ENCODE measurements around the gene PHF21B.

The PHF21B gene

DNA sequence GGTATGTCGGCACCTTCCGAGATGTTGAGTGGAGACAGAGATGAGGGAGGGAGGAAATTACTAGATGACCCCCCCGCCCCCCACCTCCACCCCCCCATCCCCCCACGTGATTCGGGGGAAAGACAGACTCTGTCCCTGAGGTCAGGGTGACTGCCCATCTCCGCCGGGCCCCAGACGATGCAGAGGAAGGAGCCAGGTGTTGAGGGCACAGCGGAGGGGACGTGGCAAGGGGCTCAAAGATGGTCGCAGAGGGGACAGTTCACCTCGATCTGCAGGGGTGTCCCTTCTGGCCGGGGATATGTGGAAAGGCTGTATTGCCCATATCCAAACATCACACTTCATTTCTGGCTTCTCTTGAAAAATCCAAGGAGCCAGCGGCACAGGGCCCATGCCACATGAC lies 14.1 kb downstream of the PHF21B start:
- no peak overlapping the region for H3K27ac ChIP-seq
- TF ChIP-seq, protein P1, sequence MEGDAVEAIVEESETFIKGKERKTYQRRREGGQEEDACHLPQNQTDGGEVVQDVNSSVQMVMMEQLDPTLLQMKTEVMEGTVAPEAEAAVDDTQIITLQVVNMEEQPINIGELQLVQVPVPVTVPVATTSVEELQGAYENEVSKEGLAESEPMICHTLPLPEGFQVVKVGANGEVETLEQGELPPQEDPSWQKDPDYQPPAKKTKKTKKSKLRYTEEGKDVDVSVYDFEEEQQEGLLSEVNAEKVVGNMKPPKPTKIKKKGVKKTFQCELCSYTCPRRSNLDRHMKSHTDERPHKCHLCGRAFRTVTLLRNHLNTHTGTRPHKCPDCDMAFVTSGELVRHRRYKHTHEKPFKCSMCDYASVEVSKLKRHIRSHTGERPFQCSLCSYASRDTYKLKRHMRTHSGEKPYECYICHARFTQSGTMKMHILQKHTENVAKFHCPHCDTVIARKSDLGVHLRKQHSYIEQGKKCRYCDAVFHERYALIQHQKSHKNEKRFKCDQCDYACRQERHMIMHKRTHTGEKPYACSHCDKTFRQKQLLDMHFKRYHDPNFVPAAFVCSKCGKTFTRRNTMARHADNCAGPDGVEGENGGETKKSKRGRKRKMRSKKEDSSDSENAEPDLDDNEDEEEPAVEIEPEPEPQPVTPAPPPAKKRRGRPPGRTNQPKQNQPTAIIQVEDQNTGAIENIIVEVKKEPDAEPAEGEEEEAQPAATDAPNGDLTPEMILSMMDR (conservative IDR thresholded peaks at IDR 0.05; ENCODE audit: low read depth) = no peak
- no peak for DNase-seq (ENCODE audit: low spot score)
- POLR2A ChIA-PET (ENCODE audit: low non-redundant PET) = no interaction called here
- CTCF ChIA-PET = no interaction called here

DNA sequence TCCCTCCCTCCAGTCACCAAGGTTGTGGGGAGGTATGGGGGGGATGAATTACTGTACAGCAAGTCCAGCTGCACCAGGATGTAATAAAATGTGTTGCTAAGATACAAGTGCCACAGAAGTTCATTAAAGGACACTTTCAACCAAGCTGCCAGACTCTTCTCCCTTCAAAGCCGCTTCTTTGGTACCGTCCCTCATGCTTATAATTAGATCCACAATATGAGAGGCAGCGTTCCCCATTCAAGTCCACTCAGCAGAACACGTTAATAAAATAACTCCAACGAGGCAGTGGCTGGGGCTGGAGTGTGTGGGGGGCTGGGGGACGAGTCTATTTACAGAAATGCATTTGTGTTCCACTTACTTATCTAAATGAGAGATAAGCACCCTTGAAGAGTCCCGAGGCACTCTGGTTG lies 14.7 kb downstream of the PHF21B start:
- TF ChIP-seq, protein P1 (conservative IDR thresholded peaks at IDR 0.05; ENCODE audit: low read depth) = no peak
- H3K27ac ChIP-seq = no peak overlapping the region
- no peak for DNase-seq (ENCODE audit: low spot score)
- ChIA-PET CTCF (no interaction called here), POLR2A (ENCODE audit: low non-redundant PET) (no interaction called here)

DNA sequence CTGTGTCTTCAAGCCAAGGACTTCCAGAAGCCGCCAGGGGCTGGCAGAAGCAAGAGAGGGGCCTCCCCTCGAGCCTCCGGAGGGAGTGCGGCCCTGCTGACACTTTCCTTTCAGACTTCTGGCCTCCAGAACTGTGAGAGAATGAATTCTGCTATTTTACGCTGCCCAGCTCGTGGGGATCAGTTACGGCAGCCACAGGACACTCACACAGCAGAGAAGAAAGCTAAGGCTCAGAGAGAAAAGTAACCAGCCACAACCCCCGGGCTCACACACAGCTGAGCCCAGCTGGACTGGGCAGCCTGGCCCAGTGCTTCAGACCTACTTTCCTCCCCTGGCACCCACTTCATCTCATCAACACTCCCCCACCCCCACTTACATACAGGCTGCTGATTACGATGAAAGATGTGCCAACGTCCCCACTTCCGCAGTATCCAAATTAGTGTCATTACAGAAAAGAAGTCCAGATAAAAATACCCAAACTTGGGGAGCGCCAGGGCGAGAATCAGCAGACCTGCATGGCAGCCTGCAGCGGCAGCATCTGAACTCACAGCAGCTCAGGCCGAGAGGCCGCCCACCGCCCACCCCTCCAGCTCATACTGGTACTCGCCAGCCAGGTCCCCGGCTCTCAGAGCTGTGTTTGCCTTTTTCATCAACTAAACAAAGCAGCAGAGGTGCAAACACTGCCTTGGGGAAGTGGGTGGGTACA lies 15.3 kb downstream of the PHF21B start:
- ChIA-PET POLR2A (ENCODE audit: low non-redundant PET) (no interaction called here), CTCF (no interaction called here)
- no peak overlapping the region for H3K27ac ChIP-seq
- no peak for DNase-seq (ENCODE audit: low spot score)
- TF ChIP-seq, protein P1 (conservative IDR thresholded peaks at IDR 0.05; ENCODE audit: low read depth) = no peak

DNA sequence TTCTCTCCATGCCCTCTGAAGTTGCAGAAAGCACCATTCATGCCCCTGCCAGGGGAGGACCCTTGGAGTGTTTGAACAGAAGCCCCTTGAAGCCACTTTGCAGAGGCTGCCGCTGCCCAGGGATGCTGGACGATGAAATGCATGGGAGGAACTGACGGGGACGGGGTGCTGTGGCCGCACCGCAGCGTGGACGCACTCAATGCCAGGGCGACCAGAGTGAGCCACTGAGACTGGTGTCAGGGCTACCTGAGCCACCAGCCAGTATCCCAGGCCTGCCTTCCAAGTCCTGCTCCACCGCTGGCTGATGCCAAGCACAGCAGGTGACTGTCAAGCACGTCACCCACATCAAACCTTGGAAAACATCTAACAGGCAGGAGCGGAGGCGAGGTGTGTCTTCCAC lies 17.6 kb downstream of the PHF21B start:
- H3K27ac ChIP-seq = no peak overlapping the region
- DNase-seq (ENCODE audit: low spot score) = no peak
- TF ChIP-seq, protein P1 (conservative IDR thresholded peaks at IDR 0.05; ENCODE audit: low read depth) = no peak
- ChIA-PET POLR2A (ENCODE audit: low non-redundant PET) (no interaction called here), CTCF (no interaction called here)

DNA sequence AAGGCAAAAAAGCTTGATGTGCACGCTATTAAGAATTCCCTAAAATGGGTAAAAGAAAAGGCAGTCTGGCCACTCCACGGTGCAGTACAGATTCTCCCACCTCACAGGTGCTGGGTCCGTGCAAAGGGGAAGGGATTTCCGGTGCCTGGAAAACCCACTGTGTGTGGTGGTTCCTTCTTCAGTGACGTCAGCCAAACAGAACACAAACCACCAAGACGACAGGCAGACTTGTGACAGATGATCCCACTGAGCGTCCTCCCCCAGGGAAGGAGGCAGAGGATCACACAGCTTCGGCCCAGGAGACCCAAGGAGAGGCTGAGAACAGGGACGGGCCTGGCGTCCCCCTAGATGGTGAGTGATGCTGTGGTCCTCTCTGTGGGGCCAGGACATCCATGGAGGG lies 18.6 kb downstream of the PHF21B start:
- no peak overlapping the region for H3K27ac ChIP-seq
- ChIA-PET POLR2A (ENCODE audit: low non-redundant PET) (no interaction called here), CTCF (no interaction called here)
- TF ChIP-seq, protein P1 (conservative IDR thresholded peaks at IDR 0.05; ENCODE audit: low read depth) = no peak
- no peak for DNase-seq (ENCODE audit: low spot score)

DNA sequence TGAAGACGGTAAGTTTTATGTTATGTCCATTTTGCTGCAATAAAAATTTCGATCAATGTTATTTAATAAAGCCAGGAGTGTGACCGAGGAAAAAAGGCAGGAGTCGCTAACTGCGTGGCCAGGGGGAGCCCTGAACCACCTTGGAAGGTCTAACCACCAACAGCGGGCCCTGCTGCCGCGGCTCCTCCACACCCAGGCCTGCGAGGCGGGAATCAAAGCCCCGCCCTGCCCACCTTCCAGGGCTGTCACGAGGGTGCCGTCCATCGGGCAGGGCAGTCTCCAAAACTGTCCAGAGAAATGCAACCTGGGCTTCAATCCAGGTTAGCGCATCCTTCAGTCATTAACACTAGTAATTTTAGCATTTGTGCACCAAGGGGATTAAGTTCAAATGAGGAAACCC lies 19.0 kb downstream of the PHF21B start:
- DNase-seq (ENCODE audit: low spot score) = no peak
- CTCF ChIA-PET = no interaction called here

More for the DNA sequence above, 19.0 kb downstream of the PHF21B start:
- no peak overlapping the region for H3K27ac ChIP-seq
- POLR2A ChIA-PET (ENCODE audit: low non-redundant PET) = no interaction called here
- TF ChIP-seq, protein P1 (conservative IDR thresholded peaks at IDR 0.05; ENCODE audit: low read depth) = no peak
